Ovary (tissue), 3 donors: ENCODE data around the gene NR1H4.

ENCODE experiments used
- CTCF ChIP-seq, 3 donors: fragments of 450-650 bp in 2 of 3; fragments of 200-600 bp in 1 of 3; IDR thresholded peaks; one replicate each; pipeline versions ENCODE4 v1.5.1 to v1.8.0; 2016 to 2022; ENCODE audit warnings: antibody characterized with exemption in 3 of 3, mild to moderate bottlenecking in 1 of 3
- POLR2A ChIP-seq: fragments of 450-650 bp; IDR thresholded peaks from one replicate; pipeline ENCODE4 v1.6.1; 2017; ENCODE audit warnings: antibody characterized with exemption, mild to moderate bottlenecking, moderate library complexity
- donor health status: DM: no; HTN: no; CAD: no.

- no peak for TF ChIP-seq CTCF (IDR thresholded peaks at IDR 0.05)
- TF ChIP-seq POLR2A: no peak
Measured at GRCh38 chr12:100498141-100498540, 24.5 kb downstream of the NR1H4 start.
